SW480 (cell line): ENCODE results near the gene CDC42EP5.

Experiments used
- DNase-seq: peaks from one replicate; pipeline ENCODE4 v3.0.0-alpha.2; 2016; ENCODE audit warnings: low spot score

The CDC42EP5 gene

DNA sequence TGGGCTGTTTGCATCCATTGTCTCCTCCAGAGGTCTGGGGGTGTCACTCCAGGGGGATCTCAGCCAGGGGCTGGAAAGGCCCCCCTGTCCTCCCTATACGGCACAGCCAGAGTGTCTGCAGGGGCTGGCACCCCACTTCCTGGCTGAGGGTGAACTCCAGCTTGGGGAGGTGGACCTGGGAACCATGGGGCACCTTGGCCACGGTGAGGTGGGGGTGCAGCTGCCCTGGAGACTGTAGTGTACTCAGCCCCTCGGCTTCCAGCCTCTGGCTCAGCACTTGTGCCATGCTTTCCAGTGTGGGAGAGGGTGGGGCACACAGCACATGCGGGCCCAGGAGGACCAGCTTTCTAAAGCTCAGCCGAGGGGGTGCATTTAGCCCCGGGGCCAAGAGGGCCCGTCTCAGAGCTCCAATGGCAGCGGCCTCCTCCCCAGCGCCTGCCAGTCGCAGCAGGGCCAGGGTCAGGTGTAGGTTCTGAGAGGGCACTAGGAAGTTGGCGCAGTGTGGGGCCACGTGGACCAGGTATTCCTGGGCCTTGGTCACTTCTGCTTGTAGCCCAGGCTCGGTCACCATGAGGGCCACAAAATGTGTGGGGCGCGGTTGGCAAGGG lies 10.9 kb downstream of the CDC42EP5 start:
- DNase-seq, result peak; percentile 36

DNA sequence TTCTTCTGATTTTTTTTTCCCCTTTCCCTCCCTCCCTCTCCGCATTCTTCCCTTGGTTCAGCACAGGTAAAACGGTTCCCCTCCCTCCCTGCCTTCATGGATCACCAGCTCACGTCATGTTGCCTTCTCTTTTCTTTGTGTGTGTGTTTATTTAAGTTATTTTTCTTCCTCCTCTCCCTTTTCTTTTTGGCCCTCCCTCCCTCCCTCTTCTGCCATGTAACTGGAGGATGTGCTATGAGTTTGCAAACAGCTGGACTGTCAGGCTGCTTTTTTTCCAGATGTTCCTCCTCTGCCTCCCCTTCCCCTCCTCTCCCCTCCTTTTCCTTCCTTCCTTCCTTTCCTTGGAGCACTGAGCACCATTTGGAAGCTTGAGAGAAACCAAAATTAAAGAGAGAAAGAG lies 11.5 kb downstream of the CDC42EP5 start:
- DNase-seq, result no peak

DNA sequence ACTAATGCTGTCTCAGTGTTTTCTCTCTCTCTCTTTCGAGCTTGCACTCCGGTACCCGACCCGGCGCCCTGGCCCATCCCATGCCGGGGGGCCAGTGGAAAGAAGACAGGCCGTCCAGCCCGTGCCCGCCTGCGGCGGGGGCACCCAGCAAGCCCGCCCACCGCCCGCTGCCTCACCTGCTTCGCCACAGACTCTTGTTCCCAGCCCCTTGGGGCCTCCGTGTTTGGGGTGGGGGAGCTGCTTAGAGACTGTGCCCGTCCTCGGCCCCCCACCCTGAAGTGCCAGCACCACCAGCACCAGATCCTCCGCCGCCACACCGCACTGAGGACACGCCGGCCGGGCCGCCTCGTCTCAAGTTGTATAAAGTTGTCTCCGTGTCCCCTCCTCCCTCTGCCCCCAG lies 11.9 kb downstream of the CDC42EP5 start:
- no peak for DNase-seq

DNA sequence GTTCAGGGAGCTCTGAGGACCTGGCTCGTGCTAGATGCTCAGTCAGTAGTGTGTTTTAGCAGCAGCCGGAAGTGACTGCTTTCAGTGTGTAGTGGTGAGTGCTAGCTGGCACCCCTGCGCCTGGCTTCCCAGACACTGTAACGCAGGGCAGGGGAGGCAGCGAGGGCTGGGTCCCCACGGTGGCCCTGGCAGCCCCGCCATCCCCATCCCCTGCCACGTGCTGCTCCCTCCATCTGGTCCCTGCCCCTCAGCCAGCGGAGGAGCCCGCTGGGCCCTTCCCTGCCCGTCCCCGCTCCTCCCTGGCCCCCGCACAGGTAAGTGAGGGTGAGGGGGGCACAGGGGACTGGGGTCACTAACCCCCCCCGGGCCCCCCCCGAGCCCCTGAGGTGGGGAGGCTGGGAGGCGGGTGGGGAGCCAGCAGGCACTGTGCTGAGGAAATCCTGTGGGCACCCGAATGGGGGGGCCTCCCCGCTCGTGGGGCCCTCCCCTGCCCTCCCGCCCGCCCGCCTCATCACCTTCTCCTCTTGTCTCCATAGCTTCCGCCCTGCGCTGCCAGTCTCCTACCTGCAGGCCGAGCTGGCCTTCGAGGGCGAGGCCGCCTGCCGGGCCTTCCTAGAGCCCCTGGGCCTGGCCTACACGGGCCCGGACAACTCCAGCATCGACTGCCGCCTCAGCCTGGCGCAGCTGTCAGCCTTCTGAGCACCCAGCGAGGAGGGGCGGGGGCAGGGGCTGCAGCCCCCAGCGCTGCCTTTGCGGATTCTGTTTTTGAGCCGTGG lies 12.7 kb downstream of the CDC42EP5 start:
- no peak for DNase-seq

DNA sequence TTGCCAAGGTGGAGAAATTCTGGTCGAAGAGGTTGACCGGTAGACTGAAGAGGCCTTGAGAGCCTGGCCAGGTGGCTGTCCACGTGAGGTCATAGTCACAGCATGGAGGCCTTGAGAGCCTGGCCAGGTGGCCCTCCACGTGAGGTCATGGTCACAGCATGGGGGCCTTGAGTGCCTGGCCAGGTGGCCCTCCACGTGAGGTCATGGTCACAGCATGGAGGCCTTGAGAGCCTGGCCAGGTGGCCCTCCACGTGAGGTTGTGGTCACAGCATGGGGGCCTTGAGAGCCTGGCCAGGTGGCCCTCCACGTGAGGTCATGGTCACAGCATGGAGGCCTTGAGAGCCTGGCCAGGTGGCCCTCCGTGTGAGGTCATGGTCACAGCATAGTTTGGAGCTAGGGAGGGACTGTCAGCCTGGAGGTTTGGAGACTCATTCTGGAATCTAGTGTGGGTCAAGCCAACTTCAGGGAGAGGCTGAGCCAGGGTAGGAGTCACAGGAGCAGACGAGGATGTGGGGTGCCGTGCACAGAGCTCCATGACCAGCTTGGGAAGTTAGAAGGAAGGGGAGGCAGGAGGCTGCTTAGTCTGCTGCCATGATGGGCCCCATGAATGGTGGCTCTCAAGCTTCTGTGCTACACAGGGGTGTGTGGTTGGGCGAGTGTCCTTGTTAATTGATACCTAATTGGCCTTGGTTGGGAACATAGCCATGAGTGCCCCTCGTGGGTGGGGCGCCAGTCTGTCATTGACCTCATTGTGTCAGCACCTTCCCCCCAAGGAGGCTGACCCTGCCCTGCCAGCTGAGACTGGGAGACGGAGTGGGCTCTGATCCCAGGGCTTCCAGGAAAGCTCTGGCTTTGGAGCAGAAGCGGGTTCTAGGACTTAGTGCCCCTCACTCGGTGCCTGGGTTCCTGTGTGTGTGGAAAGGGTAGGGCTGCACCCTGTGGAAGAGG lies 13.5 kb downstream of the CDC42EP5 start:
- no peak for DNase-seq

DNA sequence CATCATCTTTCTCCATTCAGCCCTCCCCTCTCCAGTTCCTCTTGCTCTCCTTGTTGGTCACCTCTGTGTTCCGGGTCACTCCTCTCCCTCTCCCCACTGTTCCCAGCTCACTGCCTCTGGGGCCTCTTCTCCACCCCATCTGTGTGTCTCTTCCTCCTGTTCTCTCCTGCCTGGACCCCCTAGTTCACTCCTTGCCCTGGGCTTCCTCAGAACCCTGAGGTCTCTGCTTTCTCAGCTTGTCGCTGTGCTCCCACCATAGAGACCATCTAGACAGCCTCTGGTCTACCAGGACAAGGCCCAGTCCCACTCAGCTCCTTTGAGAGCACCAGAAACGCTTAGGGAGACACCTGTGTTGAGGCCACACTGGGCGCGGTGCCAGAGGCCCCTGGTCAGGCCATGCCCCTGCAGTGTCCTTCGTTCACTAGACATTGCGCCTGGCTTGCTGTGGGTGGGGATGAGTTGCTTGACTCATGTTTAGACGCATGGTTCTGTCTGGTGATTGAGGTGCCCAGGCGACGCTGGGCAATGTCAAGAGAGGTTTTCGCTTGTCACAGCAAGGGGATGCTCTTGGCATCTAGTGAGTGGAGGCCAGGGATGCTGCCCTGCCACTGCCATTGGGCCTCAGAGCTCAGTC lies 14.3 kb downstream of the CDC42EP5 start:
- no peak for DNase-seq

DNA sequence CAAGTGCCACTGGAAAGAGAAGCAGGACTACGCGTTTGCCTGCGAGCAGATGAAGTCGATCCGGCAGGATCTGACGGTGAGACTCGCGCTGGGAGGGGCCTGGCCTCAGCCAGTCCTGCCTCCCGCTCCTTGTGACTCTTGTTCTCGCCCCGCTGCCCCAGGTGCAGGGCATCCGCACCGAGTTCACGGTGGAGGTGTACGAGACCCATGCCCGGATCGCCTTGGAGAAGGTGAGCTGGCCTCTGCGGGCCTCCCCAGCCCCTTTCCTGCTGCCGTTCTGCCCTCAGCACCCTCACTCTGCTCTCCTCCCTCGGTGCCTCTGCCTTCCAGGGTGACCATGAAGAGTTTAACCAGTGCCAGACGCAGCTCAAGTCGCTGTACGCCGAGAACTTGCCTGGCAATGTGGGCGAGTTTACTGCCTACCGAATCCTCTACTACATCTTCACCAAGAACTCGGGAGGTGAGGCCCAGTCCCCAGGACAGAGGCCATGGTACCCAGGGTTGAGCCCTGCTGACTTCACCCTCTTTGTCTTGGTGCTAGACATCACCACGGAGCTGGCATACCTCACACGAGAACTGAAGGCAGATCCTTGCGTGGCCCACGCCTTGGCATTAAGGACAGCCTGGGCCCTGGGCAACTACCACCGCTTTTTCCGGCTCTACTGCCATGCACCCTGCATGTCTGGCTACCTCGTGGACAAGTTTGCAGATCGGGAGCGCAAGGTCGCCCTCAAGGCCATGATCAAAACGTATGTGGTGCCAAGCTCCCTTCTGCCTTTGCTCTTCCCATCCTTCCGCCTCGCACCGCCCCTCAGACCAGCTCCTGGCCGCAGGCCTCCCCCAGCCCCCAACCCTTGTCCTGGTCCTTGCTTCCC lies 15.1 kb downstream of the CDC42EP5 start:
- DNase-seq, result no peak

DNA sequence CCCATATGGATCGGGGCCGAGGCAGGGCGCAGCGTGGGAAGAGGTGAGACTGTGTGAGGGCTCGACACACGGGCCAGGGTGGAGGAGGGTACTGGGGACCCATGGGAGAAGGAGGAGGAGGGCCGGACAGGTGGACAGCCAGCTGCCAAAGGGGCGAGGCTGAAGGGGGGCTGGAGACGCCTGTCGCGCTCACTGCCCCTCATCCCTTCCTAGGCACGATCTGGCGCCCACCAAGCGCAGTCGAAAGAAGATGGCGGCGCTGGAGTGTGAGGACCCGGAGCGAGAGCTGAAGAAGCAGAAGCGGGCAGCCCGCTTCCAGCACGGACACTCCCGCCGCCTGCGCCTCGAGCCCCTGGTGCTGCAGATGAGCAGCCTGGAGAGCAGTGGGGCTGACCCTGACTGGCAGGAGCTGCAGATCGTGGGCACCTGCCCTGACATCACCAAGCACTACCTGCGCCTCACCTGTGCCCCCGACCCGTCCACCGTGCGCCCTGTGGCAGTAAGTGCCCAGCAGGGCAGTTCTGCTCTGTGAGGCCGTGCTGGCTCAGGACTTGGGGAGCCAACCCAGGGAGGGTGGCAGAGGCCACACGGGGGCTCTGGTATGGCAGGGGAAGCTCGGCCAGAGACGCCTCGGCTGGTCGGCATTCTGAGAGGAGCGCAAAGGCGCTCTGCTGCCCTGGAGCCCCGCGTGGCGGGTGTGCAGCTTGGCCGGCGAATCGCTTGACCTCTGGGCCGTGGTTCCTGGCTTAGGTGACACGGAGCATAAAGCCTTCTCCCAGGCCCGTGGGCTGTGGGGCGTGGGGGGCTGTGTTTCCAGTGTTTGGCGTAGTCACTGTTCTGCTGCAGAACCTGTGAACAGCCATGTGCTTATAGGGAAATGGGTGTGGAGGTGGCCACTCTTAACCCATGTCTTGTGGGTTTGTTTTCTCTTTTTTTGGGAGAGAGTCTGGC lies 16.4 kb downstream of the CDC42EP5 start:
- DNase-seq, result no peak

DNA sequence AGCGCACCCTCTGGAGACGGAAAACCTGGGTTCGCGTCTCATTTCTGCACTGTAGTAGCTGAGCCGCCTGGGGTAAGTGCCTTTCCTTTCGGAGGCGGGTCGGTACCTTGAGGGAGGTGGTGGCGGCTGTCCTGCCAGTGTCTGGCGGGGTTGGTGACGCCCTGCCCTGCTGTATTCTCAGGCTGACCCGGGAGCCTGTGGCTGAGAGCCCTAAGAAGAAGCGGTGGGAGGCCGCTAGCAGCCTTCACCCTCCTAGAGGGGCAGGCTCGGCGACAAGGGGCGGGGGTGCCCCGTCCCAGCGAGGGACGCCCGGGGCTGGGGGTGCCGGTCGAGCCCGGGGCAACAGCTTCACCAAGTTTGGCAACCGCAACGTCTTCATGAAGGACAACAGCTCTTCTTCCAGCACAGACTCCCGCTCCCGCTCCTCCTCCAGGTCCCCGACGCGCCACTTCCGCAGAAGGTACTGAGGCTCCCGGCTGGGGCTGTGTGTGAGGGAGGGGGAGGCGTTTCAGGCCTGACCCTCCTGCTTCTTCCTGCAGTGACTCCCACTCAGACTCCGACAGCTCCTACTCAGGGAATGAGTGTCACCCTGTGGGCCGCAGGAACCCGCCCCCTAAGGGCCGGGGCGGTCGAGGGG lies 17.2 kb downstream of the CDC42EP5 start:
- DNase-seq, result no peak

DNA sequence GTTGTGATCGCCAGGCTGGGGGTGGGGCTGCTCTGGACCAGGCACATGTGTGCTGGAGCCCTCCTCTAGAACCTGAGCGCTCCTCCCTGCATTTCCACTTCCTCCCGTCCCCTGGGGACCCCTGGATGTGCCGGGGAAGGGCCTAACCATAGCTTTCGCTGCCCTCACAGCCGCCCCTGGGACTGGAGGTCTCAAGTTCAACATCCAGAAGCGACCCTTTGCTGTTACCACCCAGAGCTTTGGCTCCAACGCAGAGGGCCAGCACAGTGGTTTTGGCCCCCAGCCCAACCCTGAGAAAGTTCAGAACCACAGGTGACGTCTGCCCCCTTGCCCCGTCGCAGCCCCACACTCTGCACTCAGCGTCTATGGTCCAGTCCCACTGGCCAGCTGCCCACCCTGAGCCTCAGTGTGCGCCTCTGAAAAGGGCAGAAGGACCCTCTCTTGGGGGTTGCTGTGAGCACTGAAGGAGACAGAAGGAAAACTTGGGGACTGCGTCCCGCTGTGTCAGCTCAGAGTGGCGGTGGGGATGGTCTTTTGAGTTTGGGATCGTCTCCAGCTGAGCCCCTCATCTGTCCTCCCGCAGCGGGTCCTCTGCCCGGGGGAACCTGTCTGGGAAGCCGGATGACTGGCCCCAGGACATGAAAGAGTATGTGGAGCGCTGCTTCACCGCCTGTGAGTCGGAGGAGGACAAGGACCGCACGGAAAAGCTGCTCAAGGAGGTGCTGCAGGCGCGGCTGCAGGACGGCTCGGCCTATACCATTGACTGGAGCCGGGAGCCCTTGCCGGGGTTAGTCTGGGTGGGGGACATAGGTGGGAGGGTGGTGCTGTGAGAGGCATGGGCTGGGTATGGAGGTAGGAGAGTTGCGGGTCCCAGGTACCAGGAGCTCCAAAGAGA lies 18.1 kb downstream of the CDC42EP5 start:
- DNase-seq, result no peak

DNA sequence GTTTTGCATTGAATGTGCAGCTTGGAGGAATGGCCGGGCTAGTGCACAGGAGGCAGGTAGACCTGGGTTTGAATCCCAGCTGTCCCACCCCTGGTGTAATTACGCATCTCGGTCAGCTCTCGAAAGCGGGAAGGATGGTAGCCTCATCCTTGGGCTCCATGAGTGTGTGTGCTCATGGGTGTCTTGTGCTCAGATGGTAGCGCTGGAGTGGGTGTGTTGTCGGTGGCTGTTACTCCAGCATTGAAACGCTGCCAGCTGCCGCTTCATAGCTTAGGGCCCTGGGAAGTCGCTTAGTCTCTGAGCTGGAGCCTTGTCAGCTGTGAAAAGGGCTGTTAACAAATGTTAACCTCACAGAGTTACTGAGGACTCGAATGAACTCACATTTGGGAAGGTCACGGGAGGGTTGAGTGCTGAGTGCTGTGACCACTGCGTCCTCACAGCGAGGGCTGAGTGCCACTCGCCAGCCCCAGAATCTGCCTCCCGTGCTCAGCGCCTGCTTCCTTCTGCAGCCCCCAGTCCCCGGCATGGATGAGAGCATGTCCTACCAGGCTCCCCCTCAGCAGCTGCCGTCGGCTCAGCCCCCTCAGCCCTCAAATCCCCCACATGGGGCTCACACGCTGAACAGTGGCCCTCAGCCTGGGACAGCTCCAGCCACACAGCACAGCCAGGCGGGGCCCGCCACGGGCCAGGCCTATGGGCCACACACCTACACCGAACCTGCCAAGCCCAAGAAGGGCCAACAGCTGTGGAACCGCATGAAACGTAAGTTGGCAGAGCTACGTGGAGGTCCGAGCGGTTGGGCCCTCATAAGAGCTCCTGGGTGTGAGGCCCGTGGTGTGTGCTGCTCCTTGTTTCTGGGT lies 18.9 kb downstream of the CDC42EP5 start:
- no peak for DNase-seq

DNA sequence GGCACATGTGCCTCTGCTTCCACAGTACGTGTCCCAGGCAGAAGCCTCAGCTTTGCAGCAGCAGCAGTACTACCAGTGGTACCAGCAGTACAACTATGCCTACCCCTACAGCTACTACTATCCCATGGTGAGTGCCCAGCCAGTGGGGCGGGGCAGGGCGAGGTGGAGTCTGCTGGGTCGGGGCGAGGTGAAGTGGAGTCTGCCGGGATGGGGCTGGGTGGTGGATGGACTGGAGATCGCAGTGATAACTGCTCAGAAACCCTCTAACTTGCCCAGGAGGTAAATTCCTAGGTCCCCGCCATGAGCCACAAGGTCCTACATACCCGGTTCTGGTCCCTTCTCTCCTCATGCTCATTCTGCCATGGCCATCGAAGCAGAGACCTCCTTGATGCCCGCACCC lies 20.5 kb downstream of the CDC42EP5 start:
- no peak for DNase-seq

DNA sequence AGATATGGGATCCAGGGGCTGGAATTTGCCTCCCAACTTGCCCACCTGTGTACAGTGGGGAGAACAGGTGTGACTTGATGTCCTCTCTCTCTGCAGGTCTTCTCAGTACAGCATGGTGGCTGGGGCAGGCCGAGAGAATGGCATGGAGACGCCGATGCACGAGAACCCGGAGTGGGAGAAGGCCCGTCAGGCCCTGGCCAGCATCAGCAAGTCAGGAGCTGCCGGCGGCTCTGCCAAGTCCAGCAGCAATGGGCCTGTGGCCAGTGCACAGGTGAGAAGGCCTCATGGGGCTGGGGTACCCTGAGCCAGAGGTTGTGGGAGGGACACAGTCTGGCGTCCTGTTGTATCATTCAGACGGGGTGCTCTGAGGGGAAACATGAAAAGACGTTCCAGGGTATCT lies 21.1 kb downstream of the CDC42EP5 start:
- DNase-seq, result no peak

DNA sequence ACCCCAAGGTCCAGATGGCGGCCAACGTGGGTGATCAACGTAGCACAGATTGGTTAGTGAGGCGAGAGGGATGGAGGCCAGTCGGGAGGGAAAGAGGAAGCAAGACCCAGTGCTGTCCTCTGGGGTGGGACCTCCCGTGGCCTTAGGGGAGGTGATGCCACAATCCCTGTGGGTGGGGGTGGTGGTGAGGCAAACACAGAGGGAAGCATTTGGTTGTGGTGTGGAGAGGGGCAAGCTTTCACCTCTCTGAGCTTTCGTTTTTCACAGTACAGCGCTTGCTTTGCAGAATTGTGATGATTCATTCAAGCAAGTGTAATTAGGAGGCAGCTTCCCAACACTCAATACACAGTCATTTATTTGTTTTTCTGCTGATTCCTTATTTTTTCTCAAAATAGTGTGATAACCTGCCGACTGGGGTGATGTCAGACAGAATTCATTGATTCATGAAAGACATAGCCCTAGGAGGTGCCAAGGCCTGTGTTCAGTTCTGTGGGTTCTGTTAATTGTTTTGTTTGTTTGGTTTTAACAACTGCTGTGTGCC lies 21.7 kb downstream of the CDC42EP5 start:
- DNase-seq, result no peak

DNA sequence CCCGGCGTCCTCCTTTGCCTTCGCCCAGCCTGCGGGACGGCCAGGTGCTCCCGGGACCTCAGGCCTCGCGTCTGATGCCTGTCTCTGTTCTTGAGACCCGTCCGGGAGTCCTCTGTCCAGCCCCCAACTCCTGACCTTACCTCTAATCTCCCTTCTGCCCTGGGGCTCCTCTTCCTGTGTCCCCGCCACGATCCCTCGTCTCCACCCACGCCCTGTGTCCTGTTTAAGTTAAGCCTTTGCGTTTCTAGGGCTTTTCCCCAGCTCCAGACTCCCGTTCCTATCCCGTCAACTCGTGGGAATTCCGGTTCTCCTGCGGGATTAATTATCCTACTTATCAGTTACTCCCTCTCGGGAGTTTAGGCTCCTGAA lies 23.4 kb downstream of the CDC42EP5 start:
- DNase-seq, result no peak

DNA sequence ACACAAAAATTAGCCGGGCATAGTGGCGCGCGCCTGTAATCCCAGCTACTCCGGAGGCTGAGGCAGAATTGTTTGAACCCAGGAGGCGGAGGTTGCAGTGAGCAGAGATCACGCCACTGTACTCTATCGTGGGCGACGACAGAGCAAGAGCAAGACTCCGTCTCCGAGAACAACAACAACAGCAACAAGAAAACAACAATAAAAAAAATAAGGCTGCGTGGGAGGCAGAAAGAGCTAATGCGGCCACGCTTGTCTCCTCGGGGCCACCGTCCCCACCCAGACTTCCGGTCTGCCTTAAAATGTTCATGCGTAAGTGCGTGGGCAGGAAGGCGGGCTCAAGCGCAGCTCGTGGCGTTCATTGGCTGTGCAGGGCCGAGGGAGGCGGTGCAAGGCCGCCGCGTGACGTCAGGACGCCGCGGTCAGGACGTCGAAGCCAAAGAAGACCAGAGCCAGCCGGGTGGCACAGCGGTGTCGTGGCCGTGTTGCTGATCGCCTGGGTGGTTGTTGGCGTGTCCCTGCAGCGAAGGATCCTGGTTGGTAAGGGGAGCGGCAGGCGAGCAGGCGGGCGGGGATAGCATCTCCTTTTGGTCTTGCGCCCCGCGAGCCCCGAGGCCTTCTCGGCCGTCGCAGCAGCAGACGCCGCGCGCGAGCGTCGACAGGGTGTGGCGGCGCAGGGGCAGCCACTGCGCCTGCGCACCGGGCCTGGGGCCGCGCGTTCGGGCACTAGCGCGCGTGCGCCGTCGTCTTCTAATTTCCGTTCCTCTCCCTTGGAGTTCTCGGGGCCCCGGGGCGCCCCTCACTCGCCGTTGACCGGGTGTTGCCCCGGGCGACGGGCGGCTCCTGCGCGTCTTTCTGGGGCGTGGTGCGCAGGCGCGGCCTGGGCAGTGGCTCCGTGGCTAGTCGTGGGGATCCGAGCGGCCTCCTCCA lies 24.1 kb downstream of the CDC42EP5 start, which contains the start of gene LENG8:
TSS of gene LENG8 (plus strand) at position 426 of the 927 bp plus-strand sequence. CDS start 2,146 bp downstream, outside the sequence.
- peak; percentile 99 for DNase-seq
